Osteocyte (in vitro differentiated cells): ENCODE measurements around the gene MED7. TPM values are rescaled to one million over a fixed set of nuclear protein-coding genes. Genes with fewer than 3 reads are reported as not detected.

Source experiments
- DNase-seq: peaks from one replicate; pipeline ENCODE4 v3.0.0; 2021; ENCODE audit warnings: mixed read lengths; ENCODE audit not compliant: unreplicated experiment; ENCODE audit errors: extremely low spot score
- H3K27ac Mint-ChIP-seq: one replicate; pipeline ENCODE4 v1.8.0; 2021; ENCODE audit warnings: mild to moderate bottlenecking, mixed read lengths; ENCODE audit not compliant: unreplicated experiment
- H3K27me3 Mint-ChIP-seq: one replicate; pipeline ENCODE4 v1.8.0; 2021; ENCODE audit warnings: mixed read lengths; ENCODE audit not compliant: unreplicated experiment
- H3K36me3 Mint-ChIP-seq: one replicate; pipeline ENCODE4 v1.8.0; 2021; ENCODE audit warnings: mixed read lengths; ENCODE audit not compliant: unreplicated experiment
- H3K4me1 Mint-ChIP-seq: one replicate; pipeline ENCODE4 v1.8.0; 2021; ENCODE audit warnings: mixed read lengths; ENCODE audit not compliant: unreplicated experiment
- H3K4me3 Mint-ChIP-seq: one replicate; pipeline ENCODE4 v1.8.0; 2021; ENCODE audit warnings: mild to moderate bottlenecking, moderate library complexity, mixed read lengths; ENCODE audit not compliant: unreplicated experiment
- H3K9me3 Mint-ChIP-seq: one replicate; pipeline ENCODE4 v1.8.0; 2021; ENCODE audit warnings: mixed read lengths; ENCODE audit not compliant: unreplicated experiment
- total RNA-seq: library from RNA; stranded (reverse); gene quantifications from 2 replicates; pipeline ENCODE4 v1.2.1, GENCODE V29; 2021
- TF ChIP-seq, protein P1 (sequence below): fragments of 200-600 bp; sonication (generic); IDR thresholded peaks from 2 replicates; pipeline ENCODE4 v1.5.0; 2021; ENCODE audit warnings: antibody characterized with exemption, mild to moderate bottlenecking, moderate library complexity

Gene MED7
- total RNA-seq, 1 donor from 2014 or later: 9.2 TPM

DNA sequence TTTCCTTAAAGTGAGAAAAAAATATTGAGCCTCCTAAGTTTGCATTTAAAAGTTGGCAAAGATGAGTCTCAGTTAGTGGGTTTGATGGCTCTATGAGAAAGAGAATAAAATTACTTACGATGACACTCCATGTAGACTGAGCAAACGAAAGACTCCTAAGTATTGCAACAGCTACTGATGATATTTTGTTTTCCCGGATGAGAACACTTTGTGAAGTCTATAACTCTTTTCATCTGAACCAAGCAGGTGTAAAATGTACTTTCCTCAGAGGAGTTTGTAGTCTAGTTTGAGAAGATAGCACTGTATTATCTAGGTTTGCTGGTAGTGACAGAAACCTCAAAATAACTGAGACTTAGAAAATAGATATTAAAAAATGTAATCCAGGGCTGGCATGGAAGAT, 36.3 kb upstream of the MED7 start:
- no peak for DNase-seq
- H3K9me3 Mint-ChIP-seq: no peaks in the 10 kb centered on the region
- H3K36me3 Mint-ChIP-seq: no peaks in the 10 kb centered on the region
- H3K27me3 Mint-ChIP-seq: peaks cover 50% of the 10 kb centered on the region
- H3K4me3 Mint-ChIP-seq: no peak overlapping the region
- TF ChIP-seq, protein P1, sequence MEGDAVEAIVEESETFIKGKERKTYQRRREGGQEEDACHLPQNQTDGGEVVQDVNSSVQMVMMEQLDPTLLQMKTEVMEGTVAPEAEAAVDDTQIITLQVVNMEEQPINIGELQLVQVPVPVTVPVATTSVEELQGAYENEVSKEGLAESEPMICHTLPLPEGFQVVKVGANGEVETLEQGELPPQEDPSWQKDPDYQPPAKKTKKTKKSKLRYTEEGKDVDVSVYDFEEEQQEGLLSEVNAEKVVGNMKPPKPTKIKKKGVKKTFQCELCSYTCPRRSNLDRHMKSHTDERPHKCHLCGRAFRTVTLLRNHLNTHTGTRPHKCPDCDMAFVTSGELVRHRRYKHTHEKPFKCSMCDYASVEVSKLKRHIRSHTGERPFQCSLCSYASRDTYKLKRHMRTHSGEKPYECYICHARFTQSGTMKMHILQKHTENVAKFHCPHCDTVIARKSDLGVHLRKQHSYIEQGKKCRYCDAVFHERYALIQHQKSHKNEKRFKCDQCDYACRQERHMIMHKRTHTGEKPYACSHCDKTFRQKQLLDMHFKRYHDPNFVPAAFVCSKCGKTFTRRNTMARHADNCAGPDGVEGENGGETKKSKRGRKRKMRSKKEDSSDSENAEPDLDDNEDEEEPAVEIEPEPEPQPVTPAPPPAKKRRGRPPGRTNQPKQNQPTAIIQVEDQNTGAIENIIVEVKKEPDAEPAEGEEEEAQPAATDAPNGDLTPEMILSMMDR: no peak
- no peaks in the 10 kb centered on the region for H3K4me1 Mint-ChIP-seq
- no peak overlapping the region for H3K27ac Mint-ChIP-seq

DNA sequence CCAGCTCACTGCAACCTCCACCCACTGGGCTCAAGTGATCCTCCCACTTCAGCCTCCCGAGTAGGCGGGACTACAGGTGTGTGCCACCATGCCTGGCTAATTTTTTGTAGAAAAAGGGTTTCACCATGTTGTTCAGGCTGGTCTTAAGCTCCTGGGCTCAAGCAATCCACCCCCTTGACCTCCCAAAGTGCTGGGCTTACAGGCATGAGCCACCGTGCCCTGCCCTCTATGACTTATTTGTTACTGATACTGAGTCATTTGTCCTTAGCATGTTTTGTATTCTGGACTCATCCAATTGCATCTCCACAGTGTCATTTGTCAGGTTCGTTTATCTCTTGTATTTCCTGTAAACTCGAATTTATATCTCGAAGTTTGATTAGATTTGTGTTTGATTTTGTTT, 35.3 kb upstream of the MED7 start:
- TF ChIP-seq, protein P1: no peak

DNA sequence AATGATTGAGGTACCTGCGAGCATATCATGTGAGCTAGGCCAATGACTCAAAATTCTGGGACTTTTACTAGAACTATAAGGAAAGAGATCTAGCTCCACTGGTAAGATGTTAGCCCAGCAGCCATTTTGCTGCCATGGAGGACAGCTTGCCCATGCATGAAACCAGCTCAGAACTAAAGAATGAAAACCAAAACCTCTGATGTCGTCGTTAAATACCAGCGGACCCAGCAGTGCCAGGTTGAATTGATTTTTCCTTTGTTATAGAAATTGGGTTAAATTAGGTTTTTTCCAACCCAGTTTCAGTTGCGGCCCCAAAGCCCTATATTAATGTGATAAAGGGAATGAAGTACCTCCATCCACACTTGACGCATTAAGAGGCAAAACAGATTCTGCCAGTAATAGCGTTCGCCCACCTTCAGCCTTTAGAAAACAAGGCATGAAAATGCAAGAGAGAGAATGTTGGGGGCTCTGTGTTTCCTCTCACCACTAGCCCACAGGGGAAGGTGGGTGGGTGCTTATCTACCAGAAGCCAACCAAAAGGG, 32.5 kb upstream of the MED7 start:
- peaks cover 30% of the 10 kb centered on the region for H3K27me3 Mint-ChIP-seq
- no peak for DNase-seq
- TF ChIP-seq, protein P1: no peak
- H3K4me3 Mint-ChIP-seq: no peak overlapping the region
- no peaks in the 10 kb centered on the region for H3K9me3 Mint-ChIP-seq
- no peak overlapping the region for H3K27ac Mint-ChIP-seq
- no peaks in the 10 kb centered on the region for H3K4me1 Mint-ChIP-seq
- no peaks in the 10 kb centered on the region for H3K36me3 Mint-ChIP-seq

More for the DNA sequence above, 35.3 kb upstream of the MED7 start:
- H3K4me1 Mint-ChIP-seq: no peaks in the 10 kb centered on the region
- H3K27me3 Mint-ChIP-seq: peaks cover 41% of the 10 kb centered on the region
- H3K4me3 Mint-ChIP-seq: no peak overlapping the region
- no peaks in the 10 kb centered on the region for H3K36me3 Mint-ChIP-seq
- no peak for DNase-seq
- no peaks in the 10 kb centered on the region for H3K9me3 Mint-ChIP-seq
- H3K27ac Mint-ChIP-seq: no peak overlapping the region

DNA sequence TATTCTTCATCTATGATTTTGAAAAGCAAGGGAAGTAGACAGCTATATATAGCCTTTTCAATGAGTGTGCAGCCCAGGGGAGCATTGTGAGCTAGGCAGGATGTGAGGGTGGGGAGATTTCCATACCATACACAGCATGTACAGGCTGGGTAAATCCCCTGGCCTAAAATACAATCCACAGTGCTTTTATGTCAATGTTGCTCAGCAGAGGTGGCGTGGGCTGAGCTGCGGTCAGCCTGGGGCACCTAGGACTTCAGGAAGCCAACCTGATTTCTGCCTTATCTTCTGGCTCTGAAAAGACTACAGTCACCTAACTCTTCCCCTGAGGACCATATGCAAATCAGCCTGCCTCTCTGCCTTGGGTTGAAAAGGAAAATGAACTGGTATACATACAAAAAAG, 29.7 kb upstream of the MED7 start:
- TF ChIP-seq, protein P1: no peak
- Mint-ChIP-seq H3K9me3 (no peaks in the 10 kb centered on the region), H3K4me1 (no peaks in the 10 kb centered on the region)

DNA sequence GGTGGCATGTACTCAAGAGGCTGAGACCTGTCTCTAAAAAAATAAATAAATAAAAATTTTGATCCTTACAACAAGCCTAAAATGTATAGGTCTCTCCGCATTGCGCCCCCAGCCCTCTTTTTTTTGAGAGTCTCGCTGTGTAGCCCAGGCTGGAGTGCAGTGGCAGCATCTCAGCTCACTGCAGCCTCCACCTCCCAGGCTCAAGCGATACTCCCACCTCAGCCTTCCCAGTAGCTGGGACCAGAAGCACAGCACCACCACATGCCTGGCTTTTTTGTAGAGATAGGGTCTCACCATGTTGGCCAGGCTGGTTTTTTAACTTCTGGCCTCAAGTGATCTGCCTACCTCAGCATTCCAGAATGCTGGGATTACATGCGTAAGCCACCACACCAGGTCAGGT, 25.6 kb upstream of the MED7 start:
- no peak overlapping the region for H3K4me3 Mint-ChIP-seq
- no peak overlapping the region for H3K27ac Mint-ChIP-seq
- peak; percentile 63 for DNase-seq
- H3K27me3 Mint-ChIP-seq: peaks cover 28% of the 10 kb centered on the region
- TF ChIP-seq, protein P1: no peak
- H3K9me3 Mint-ChIP-seq: no peaks in the 10 kb centered on the region
- no peaks in the 10 kb centered on the region for H3K4me1 Mint-ChIP-seq
- H3K36me3 Mint-ChIP-seq: no peaks in the 10 kb centered on the region

More for the DNA sequence above, 29.7 kb upstream of the MED7 start:
- no peak for DNase-seq
- Mint-ChIP-seq H3K27me3 (peaks cover 22% of the 10 kb centered on the region), H3K36me3 (no peaks in the 10 kb centered on the region), H3K27ac (no peak overlapping the region), H3K4me3 (no peak overlapping the region)
